Ramos (cell line): ENCODE results near the gene CTNNA2.

Experiments
- in situ Hi-C: fragments of 300-500 bp; cut with MboI; formaldehyde crosslinking; loops from one replicate; pipeline ENCODE4 v1.14.3; 2022; ENCODE audit warnings: low sequenced_read_pairs; ENCODE audit not compliant: unreplicated experiment

Gene CTNNA2

DNA sequence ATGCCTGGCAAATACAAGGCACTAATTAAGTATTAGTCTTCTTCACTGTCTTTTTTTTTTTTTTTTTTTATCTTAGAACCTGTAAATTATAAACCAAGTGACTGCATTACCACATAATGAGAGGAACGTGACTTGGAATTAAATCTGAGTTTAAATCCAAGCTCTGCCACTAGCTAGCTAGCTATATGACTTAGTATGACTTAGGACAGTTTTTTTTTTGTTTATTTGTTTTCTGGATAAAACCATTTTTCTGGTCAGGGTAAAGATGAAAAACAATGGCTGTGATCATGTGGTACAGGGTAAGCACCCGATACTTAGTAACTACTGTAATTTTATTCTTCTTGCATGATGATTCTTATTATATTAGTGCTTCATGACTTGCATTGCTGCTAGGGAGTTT lies 983.5 kb downstream of the CTNNA2 start:
- in situ Hi-C loops: no loop called here

GRCh38 chr2:80496775-80497174 lies 983.9 kb downstream of the CTNNA2 start:
- in situ Hi-C loops: no loop called here

DNA sequence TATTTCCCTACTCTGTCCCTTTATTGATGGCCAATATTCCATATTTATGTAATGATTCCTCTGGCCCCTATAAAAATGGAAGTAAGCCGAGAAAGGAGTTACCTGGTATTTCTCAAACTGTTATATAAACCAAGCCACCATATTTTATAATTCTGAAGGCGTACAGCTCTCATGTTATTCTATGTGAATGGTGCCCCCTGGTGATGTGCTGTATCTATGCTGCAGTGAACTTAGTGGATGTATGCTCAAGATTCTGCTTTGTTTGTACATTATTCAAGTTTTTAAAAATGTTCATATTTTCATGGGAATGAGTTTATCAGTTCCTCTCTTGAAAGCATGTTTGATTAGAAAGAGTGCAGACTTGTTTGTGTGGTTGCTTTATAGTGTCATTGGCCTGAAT lies 986.2 kb downstream of the CTNNA2 start:
- in situ Hi-C loops: no loop called here

DNA sequence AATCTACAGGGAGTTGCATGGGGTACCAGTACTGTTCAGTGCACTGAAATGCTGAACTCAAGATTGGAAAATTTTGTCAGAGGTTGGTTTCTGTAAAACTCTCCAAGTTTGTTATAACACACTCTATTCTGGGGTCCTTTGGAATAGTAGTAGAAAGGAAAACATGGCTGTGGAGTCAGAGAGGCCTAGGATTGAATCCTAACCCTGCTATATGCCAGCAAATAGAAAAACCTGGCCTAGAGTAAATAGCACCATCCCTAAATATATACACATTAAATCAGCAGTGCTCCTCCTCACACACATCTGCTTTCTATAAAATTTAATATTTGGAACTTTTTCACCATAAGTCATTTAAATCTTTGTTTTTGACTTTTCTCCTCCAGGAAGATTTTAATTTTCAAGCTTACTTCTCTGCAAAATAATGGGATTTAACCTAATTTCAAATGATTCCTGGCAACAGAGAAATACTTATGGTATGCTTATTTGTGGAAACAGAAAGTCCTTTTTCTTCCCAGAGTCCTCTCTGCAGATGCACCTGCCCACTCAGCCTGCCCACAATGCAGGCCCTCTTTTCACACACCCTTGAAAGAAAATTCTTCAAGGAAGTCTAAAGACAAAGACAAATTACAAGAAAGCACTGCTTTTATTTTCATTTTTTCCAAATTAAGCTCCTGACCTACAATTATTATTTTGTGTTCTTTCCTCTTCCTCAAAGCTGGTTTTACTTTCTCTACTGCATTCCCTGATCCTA lies 989.2 kb downstream of the CTNNA2 start:
- in situ Hi-C loops: no loop called here

DNA sequence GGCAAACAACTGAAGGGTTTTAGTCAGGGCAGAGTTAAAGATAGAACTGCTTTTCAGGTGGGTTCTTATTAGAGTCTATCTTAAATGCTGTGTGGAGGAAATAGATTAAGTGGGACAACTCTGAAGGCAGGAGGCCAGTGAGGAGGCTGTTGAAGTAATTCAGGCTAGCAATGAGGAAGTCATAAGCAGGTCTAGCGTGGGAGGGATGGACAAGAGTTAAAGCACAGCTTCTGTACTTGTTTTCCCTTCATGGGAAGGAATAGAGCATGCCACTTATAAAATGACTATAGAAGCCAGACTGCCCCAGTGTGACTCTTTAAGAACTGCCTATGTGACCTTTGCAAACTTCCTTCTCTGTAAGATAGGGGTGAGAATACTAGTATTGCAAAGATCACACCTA lies 993.7 kb downstream of the CTNNA2 start:
- in situ Hi-C loops: no loop called here

GRCh38 chr2:80510716-80511115 lies 997.9 kb downstream of the CTNNA2 start:
- in situ Hi-C loops: no loop called here

GRCh38 chr2:80515964-80516363 lies 1003.1 kb downstream of the CTNNA2 start:
- in situ Hi-C loops: no loop called here

DNA sequence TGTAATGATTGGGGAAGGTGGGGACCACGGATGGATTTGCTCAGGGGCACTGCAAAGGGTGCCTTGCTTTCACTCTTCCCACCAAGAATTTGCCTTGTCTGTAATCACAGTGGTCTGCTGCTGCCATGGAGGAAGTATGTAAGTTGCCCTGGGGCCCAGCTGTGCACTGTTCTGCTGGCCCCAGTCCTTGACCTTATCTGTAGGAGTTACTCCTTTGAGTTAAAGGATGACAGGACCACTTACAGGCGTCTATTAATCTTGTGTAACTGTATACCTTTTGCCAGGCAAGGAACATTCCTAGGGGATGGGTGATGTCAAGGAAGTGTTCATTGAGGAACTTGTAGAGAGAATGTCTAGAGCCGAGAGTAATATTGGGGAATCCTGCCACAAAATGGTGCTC lies 1004.5 kb downstream of the CTNNA2 start:
- in situ Hi-C loops: no loop called here

- in situ Hi-C loops: no loop called here
Observed at GRCh38 chr2:80519121-80519643, 1006.3 kb downstream of the CTNNA2 start.

- in situ Hi-C loops: no loop called here
Observed at GRCh38 chr2:80519699-80520291, 1006.9 kb downstream of the CTNNA2 start.

DNA sequence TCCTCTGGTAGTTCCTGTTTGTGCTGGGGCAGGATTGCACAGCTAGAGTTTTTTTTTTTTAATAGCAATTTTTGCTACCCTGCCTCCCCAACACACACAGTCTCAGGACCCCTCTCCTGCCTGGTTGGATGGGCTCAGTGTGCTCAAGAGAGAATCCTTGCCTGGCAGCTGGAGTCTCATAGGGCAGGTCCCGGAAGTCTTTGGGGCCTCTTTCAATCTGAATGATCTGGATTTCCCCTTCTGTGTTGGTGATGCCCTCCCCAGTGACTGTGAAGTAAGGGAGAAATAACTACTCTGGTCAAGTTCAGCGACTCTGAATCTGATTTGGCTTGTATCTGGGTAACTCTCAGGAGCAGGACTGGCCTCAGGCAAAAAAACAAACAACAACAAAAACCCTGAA lies 1012.3 kb downstream of the CTNNA2 start:
- in situ Hi-C loops: no loop called here

- in situ Hi-C loops: no loop called here
Observed at GRCh38 chr2:80527119-80527518, 1014.3 kb downstream of the CTNNA2 start.

GRCh38 chr2:80529466-80530165 lies 1016.8 kb downstream of the CTNNA2 start:
- in situ Hi-C loops: no loop called here

- in situ Hi-C loops: no loop called here
Observed at GRCh38 chr2:80530442-80531064, 1017.7 kb downstream of the CTNNA2 start.

- in situ Hi-C loops: no loop called here
Observed at GRCh38 chr2:80531319-80531718, 1018.5 kb downstream of the CTNNA2 start.

- in situ Hi-C loops: no loop called here
Observed at GRCh38 chr2:80545420-80546210, 1032.8 kb downstream of the CTNNA2 start.

DNA sequence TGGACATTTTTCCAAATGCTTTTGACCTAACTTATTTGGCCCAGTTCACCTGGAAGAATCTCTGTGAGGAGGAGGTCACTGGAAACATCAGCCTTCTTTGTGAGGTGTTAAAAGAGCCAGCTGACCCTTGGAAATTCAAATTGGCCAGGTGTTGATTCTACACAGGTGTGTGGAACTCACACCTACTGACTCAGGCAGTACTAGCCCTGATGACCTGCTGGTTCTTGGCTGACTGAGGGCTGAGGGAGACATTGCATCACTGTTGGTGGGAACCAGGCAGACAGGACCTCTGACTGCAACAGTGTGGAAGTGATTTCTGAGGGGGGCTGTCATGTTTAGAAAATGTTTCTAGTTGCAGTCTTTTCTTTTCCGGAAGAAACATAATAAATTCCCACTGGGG lies 1033.9 kb downstream of the CTNNA2 start:
- in situ Hi-C loops: no loop called here

GRCh38 chr2:80547344-80547743 lies 1034.5 kb downstream of the CTNNA2 start:
- in situ Hi-C loops: no loop called here

- in situ Hi-C loops: no loop called here
Observed at GRCh38 chr2:80548469-80548868, 1035.6 kb downstream of the CTNNA2 start.

DNA sequence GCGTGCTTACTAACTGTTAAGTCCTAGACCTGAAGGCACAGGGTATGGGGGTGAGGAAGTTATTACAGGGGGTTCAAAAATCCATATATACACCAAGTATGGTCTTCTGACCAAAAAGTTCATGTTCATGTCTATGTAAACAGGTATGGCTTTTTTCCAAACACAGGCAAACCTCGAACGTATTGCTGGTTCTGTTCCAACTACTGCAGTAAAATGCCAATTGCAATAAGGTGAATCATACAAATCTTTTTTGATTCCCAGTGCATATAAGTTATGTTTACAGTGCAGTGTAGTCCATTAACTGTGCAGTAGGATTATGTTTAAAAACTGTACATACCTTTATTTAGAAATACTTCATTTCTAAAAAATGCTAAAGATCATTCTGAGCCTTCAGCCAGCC lies 1037.0 kb downstream of the CTNNA2 start:
- in situ Hi-C loops: no loop called here
